ENCODE results near the gene VPS35.
"Not testable (repeated sequence)": the region's sequence is repeated elsewhere in the genome, so short reads cannot be mapped to it uniquely, and the experiment has no call there.

The VPS35 gene

GRCh38 chr16:46658925-46659324 is 30.1 kb downstream of the VPS35 start:
- DNase-seq (ENCODE audit: low spot score), result no peak

DNA sequence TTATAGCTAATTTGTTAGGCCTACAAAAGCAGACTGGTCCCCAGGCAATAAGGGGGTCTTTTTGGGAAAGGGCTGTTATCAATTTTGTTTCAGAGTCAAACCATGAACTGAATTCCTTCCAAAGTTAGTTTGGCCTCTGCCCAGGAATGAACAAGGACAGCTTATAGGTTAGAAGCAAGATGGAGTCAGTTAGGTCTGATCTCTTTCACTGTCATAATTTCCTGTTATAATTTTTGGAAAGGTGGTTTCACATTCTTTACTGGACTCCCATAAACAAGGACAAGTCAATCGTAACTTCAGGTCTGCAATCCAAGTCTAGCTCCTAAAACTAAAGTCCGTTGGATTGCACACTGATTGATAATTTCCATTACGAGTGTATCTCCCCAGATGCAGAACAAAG is 37.7 kb downstream of the VPS35 start:
- DNase-seq (ENCODE audit: low spot score), result no peak

- DNase-seq (ENCODE audit: low spot score), result no peak
Observed at GRCh38 chr16:46650254-46650623, 38.7 kb downstream of the VPS35 start.

DNA sequence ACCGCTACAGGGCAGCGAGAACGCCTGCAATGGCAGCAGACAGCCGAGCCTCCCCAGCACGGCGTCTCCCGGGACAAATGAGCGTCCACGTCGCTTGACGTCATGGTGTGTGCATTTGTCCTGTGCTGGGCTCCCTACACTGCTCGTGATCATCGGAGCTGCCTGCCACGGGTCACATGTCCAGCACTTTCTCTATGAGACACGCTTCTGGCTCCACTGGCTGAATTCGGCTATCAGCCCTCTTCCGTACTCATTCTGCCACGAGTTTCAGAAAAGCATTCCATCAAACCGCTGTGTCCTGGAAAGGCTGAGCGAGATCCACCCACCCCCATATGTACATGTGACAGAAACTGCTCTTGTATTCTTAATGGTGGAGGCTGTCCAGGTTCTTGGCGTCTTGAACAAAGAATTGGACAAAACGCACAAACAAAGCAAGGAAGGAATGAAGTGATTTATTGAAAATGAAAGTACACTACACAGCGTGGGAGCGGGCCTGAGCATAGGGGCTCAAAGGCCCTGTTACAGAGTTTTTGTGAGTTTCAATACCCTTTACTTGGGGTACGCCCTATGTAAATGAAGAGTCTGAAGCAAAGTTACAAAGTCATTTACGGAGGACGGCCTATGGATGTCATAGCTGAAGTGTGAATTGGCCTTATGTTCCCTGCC is 39.3 kb downstream of the VPS35 start:
- no peak for DNase-seq (ENCODE audit: low spot score)

GRCh38 chr16:46648656-46649055 is 40.3 kb downstream of the VPS35 start:
- no peak for DNase-seq (ENCODE audit: low spot score)

GRCh38 chr16:46638947-46639925 is 49.7 kb downstream of the VPS35 start:
- DNase-seq (ENCODE audit: low spot score), result no peak

- DNase-seq (ENCODE audit: low spot score), result no peak
Observed at GRCh38 chr16:46632778-46633733, 55.9 kb downstream of the VPS35 start.

GRCh38 chr16:46629331-46630219 is 59.4 kb downstream of the VPS35 start:
- peak; percentile 41 for DNase-seq (ENCODE audit: low spot score)

GRCh38 chr16:46627746-46628145 is 61.2 kb downstream of the VPS35 start:
- no peak for DNase-seq (ENCODE audit: low spot score)

GRCh38 chr16:46626681-46627080 is 62.3 kb downstream of the VPS35 start:
- not testable (repeated sequence) for DNase-seq (ENCODE audit: low spot score)

DNA sequence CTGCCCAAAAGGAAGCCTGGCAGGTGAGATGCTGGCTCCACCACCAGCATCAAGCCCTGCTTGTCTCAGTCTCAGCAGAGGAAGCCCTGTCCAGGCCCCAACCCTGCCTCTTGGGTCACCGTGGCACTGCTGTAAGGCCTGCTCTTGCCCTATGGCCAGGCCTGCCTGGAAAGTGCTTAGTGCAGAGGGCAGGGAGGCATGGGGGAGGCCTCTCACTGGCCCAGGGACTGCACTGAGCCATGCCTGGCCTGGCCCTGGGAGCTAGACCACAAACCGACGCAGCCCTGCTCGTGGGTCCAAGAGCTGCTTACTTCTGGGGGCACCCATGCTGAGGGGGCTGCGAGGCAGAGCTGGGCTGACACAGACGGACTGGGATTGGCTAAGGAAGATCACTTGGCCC is 64.1 kb downstream of the VPS35 start:
- DNase-seq (ENCODE audit: low spot score), result not testable (repeated sequence)

- DNase-seq (ENCODE audit: low spot score), result not testable (repeated sequence)
Observed at GRCh38 chr16:46623707-46624106, 65.3 kb downstream of the VPS35 start.

DNA sequence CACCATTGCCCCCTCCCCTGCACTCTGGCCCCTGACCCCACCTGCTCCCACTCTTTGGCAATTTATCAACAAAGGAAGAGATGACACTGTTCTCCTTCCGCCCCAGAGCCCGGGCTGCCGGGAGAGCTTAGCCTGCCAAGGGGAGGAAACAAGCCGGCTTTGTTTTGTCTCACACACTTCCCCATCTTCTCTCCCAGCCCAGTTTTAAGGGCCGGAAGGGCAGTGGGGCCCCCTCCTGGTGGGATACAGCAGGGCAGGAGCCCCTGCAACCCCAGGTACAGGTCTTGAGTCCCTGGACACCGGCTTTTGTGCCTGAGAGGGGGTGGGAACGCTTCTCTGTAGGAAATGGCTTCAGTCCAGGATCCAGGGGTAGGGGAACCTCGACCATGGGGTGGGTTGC is 65.7 kb downstream of the VPS35 start:
- not testable (repeated sequence) for DNase-seq (ENCODE audit: low spot score)

- DNase-seq (ENCODE audit: low spot score), result no peak
Observed at GRCh38 chr16:46621934-46622676, 66.9 kb downstream of the VPS35 start.

DNA sequence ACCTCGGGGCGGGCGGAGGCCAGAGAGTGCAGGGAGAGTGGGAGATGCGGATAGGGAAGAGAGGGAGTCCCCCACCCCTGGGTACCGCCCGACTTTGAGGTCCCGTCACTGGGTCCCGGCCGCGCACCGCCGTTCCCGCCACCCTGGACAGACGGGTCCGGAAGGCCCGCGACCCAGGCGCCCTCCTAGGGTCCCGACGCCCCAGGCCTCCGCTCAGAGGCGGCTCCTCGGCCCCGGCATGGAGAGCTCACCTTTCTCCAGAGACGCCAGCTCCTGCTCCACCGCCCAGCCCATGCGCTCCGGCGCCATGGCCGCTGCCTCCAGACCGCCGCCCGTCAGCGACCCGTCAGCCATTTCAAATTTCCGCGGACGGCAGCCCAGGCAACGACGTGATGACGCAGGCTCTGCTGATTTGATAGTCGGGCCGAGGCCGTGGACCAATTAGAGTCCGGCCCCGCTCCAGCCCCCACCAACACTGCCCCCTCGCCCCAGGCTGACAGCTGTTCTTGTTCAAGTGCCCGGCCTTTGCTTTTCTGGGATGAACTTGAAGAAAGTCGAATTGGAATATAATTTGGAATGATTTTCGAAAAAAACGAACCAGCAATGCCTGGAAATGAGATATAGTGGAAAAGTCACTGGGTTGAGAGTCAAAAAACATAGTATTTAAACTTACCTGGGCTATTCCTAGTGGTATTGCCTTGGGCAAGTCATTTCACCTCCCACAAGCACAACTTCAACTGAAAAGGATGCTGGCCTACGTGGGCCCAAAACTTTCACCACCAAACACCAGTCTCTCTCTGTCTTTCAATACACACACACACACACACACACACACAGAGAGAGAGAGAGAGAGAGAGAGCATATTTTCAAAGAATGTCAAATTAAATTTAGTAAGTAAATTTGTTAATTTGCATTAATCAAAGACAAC is 67.7 kb downstream of the VPS35 start, which contains the start of gene SHCBP1:
Gene SHCBP1, minus strand, starts transcription at position 374 of the 928 bp plus-strand sequence. Its CDS starts 20 bp downstream, at position 354.
- peak; percentile 83 for DNase-seq (ENCODE audit: low spot score)

DNA sequence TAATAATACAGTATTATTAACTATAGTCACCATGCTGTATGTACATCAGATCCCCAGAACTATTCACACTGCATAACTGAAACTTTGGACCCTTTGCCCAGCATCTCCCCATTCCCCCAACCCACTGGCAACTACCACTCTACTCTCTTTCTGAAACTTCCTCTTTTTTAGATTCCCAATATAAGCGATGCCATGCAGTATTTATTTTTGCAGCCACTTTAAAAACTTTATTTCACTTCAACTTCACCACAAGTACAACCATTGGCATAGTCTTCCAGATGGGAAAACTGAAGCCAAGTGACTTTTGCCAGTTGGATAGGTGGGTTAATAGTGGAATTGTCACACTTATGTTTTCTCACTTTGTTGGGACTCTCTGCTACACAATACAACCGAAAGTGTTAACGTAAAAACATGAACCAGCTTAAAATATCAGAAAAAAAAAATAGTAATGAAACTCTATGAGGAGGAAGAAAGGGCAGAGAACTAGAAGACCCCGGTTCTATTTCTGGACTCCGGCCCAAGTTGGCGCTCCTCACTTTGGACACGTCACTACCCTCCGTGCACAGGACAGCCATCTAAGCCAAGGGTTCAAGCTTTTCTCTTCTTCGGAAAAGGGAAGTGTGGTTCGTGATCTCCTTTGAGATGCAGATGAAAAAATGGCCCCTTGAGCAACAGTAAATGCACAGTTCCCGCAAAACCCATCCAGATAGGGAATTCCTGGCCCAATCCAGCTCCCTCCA is 68.5 kb downstream of the VPS35 start:
- DNase-seq (ENCODE audit: low spot score), result no peak

GRCh38 chr16:46618516-46618915 is 70.5 kb downstream of the VPS35 start:
- no peak for DNase-seq (ENCODE audit: low spot score)

GRCh38 chr16:46614006-46614405 is 75.0 kb downstream of the VPS35 start:
- DNase-seq (ENCODE audit: low spot score), result no peak
